Chondrocyte (in vitro differentiated cells): ENCODE results near the gene TMEM255A. TPM values are rescaled to one million over a fixed set of nuclear protein-coding genes. Genes with fewer than 3 reads are reported as not detected.
A peak's percentile ranks its signal among the peaks of the same experiment; 100 is the strongest.

Source experiments
- DNase-seq: peaks from one replicate; pipeline ENCODE4 v3.0.0; 2021; ENCODE audit warnings: mixed read lengths, low spot score
- H3K27ac Mint-ChIP-seq: one replicate; pipeline ENCODE4 v1.8.0; 2021; ENCODE audit warnings: mild to moderate bottlenecking, moderate library complexity, mixed read lengths; ENCODE audit not compliant: unreplicated experiment
- H3K27me3 Mint-ChIP-seq: 2 replicates; pipeline ENCODE4 v1.8.0; 2021; ENCODE audit warnings: low read depth, mixed read lengths
- H3K36me3 Mint-ChIP-seq: 2 replicates; pipeline ENCODE4 v1.8.0; 2021; ENCODE audit warnings: low read depth, mixed read lengths
- H3K4me1 Mint-ChIP-seq: 2 replicates; pipeline ENCODE4 v1.8.0; 2021; ENCODE audit warnings: low read depth, mild to moderate bottlenecking, mixed read lengths
- H3K4me3 Mint-ChIP-seq: one replicate; pipeline ENCODE4 v1.8.0; 2021; ENCODE audit warnings: mild to moderate bottlenecking, moderate library complexity, mixed read lengths; ENCODE audit not compliant: unreplicated experiment
- H3K9me3 Mint-ChIP-seq: 2 replicates; pipeline ENCODE4 v1.8.0; 2021; ENCODE audit warnings: low read depth, mixed read lengths
- CTCF ChIP-seq: fragments of 200-600 bp; sonication (generic); IDR thresholded peaks from 2 replicates; pipeline ENCODE4 v1.5.0; 2021; ENCODE audit warnings: antibody characterized with exemption, mild to moderate bottlenecking, moderate library complexity
- total RNA-seq: library from RNA; stranded (reverse); gene quantifications from 3 replicates; pipeline ENCODE4 v1.2.1, GENCODE V29; 2021

TMEM255A gene
- total RNA-seq, 1 donor from 2014 or later, result 0.10 TPM

DNA sequence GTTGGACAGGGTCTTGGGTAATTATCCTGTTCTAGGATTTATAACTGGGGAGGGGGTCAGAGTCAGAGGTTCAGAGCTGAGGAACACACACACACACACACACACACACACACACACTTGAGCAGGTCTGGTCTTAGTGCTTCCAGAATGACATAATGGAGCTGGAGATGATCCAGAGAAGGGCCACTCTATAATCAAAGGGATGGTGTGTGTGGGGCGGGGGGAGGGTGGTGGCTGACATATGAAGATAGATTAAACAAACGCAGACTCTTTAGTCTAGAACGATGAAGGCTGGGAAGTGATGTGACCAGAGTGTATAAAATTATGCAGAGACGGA, 434 bp upstream of the TMEM255A start:
- Mint-ChIP-seq H3K4me1 (peaks cover 13% of the 10 kb centered on the region), H3K27ac (no peak overlapping the region), H3K4me3 (no peak overlapping the region), H3K36me3 (no peaks in the 10 kb centered on the region), H3K9me3 (no peaks in the 10 kb centered on the region), H3K27me3 (peaks cover 50% of the 10 kb centered on the region)
- no peak for TF ChIP-seq CTCF
- DNase-seq, result no peak

DNA sequence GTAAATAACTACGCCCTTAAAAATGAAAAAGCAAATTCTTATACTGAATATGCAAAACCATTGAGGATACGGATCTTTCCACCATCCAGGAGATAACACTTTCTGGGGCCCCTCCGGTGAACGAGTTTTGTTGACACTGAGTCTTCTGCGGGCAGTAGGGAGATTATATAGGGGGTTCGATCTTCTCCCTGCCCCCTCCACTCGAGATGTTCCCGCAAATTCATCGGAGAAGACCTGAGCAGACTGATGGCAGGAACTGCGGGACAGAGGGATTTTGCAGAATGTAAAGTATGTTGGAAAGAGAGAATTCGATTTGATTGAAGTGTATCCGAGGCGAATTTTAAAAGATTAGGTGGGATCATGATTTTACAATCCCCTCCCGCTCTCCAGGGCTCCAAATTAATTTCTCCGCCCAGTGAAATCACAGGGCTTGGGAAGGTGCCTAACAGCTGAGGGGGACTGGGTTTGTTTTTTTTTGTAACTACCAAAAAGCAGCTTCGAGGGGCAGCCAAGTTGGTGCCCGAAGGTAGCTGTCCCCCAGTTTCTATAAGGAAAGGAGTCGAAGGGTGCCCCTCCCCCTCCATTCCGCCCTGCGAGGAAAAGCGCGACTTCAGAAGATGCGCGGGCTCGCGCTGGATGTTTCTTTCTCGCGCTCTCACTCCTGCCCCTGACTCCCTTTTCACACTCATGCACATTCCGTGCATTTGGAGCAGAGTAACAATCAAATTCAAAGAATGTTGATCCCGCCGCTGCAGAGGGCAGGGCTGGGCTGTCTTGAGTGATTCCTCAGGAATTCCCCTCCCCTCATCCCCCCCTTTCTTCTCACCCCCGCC, 1.2 kb downstream of the TMEM255A start:
- TF ChIP-seq CTCF, result no peak
- H3K9me3 Mint-ChIP-seq, result no peaks in the 10 kb centered on the region
- DNase-seq, result no peak
- H3K27ac Mint-ChIP-seq, result peak overlapping the region; percentile 30
- H3K4me1 Mint-ChIP-seq, result peaks cover 13% of the 10 kb centered on the region
- H3K27me3 Mint-ChIP-seq, result peaks cover 51% of the 10 kb centered on the region
- peak overlapping the region; percentile 64 for H3K4me3 Mint-ChIP-seq
- no peaks in the 10 kb centered on the region for H3K36me3 Mint-ChIP-seq

DNA sequence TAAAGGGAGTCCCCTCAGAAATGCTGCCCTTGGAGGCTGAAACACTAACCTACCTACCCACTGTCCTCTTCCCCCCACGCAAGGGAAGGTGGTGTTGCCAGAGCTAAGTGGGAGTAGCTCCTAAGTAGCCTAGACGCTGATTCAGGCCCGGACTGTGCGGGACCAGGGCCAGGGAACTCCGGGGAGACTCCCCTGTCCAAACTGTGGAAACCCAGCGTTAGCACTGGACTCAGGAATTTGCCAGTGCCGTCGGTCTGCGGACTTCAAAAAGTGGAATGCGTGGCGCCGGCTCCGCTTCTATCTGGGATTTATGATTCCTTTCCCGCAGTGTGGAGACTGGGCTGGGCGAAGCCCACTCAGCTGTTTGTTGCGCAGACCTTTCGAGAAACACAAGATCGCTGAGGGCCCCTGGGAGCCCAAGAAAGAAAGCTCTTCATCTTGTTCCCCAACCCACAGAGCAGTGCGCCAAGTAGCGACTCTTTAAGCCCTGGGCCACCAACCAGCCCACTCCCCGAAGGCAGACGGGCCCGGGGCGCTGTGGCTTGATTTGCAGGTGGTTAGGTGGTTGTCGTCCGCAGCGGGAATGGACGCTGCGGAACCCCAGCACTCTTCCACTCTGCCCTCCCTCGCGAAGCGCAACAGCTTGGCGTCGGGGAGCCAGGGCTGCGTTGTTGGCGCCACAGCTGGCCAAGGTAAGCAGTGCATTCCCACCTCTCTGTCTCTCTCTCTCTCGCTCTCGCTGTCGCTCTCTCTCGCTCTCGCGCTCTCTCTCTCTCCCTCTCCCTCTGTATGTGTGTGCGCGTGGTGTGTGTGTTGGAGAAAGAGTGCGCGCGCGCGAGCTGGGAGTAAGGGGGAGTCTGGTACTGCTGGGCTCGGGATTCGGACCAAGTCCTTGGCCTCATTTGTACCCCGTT, 2.0 kb downstream of the TMEM255A start:
- H3K27me3 Mint-ChIP-seq, result peaks cover 49% of the 10 kb centered on the region
- H3K9me3 Mint-ChIP-seq, result no peaks in the 10 kb centered on the region
- H3K27ac Mint-ChIP-seq, result peak overlapping the region; percentile 30
- TF ChIP-seq CTCF, result peak; percentile 62
- no peaks in the 10 kb centered on the region for H3K36me3 Mint-ChIP-seq
- no peak for DNase-seq
- H3K4me3 Mint-ChIP-seq, result peak overlapping the region; percentile 64
- peaks cover 13% of the 10 kb centered on the region for H3K4me1 Mint-ChIP-seq

DNA sequence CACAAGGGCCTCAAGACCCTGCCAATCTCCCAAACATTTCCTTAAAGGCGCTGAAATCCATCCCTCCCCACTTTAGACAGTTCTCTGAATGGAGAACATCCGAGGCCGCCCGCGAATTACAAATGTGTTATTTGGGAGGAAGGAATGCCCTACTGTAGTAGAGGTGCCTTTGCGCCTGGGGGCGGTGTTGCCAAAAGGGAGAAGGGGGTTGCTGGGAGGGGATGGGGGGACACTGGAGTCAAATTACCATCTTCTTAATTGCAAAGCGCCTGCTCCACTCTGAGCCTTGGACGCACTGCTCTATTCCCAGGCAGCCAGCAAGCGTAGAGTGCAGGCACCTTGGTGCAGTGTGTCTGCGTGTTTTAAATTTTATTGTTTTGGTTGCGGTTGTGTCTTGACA, 2.7 kb downstream of the TMEM255A start:
- peak; percentile 23 for TF ChIP-seq CTCF
- H3K4me1 Mint-ChIP-seq, result peaks cover 13% of the 10 kb centered on the region
- H3K36me3 Mint-ChIP-seq, result no peaks in the 10 kb centered on the region
- H3K9me3 Mint-ChIP-seq, result no peaks in the 10 kb centered on the region
- H3K27me3 Mint-ChIP-seq, result peaks cover 50% of the 10 kb centered on the region
- H3K4me3 Mint-ChIP-seq, result no peak overlapping the region
- no peak for DNase-seq
- no peak overlapping the region for H3K27ac Mint-ChIP-seq

DNA sequence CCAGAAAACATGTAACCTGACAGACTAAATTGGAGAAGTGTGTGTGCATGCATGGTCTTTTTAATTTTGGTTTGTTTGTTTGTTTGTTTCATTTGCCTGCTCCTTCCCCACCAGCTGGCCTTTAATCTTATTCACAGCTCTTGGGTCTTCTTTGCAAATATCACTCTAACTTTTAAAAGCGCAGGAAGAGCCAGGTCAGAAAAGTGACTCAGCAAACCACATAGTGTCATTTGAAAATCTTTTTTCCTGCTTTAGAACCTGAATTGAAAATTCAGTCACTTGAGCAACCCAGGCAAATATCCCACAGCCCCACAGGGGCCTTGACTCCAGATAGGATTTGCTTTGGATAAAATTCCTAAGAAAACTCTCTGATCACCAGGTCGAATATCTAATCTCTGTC, 4.6 kb downstream of the TMEM255A start:
- Mint-ChIP-seq H3K4me1 (peaks cover 13% of the 10 kb centered on the region), H3K9me3 (no peaks in the 10 kb centered on the region), H3K27me3 (peaks cover 40% of the 10 kb centered on the region), H3K27ac (no peak overlapping the region), H3K36me3 (no peaks in the 10 kb centered on the region), H3K4me3 (no peak overlapping the region)
- TF ChIP-seq CTCF, result no peak
- DNase-seq, result no peak
